K562 (cell line): ENCODE measurements around the gene SLC2A8. TPM values are rescaled to one million over a fixed set of nuclear protein-coding genes. Genes with fewer than 3 reads are reported as not detected.
A peak's percentile ranks its signal among the peaks of the same experiment; 100 is the strongest.

Experiments
- ATAC-seq: fragments of 200-7000 bp; cut with Tn5 transposase; 3 replicates; pipeline ENCODE4 v1.9.1; 2020; ENCODE audit warnings: moderate library complexity
- BruUV-seq: library from RNA; stranded (reverse); fragments of 400-500 nt; replicated peaks from 2 replicates; lab custom pipeline; 2021; lab: Mats Ljungman, UMichigan
- CTCF ChIA-PET: fragments of 300-600 bp; formaldehyde crosslinking; extraction: SDS; loops from one replicate; lab custom pipeline; 2021; ENCODE audit warnings: low intra/inter-chr PET ratio; lab: Yijun Ruan, JAX
- POLR2A ChIA-PET: fragments of 300-600, 350-650 bp; sonication (Branson Sonifier 250); formaldehyde crosslinking; extraction: SDS; loops from one replicate; lab custom pipeline; 2021; ENCODE audit warnings: antibody characterized with exemption, inconsistent platforms; lab: Yijun Ruan, JAX
- DNase-seq, 4 experiments: peaks; one replicate each; pipeline versions ENCODE4 v3.0.0 to v3.0.0-alpha.2; 2011 to 2018; ENCODE audit warnings: low spot score in 3 of 4, mixed read lengths in 3 of 4; ENCODE audit errors: extremely low read depth in 1 of 4
- FAIRE-seq: peaks from 2 replicates; lab custom pipeline; 2011; peaks lifted over from hg19 to GRCh38; lab: Jason Lieb, UNC
- H2AFZ ChIP-seq: 2 replicates; pipeline ENCODE4 v1.6.0; 2011; ENCODE audit warnings: low read depth, low read length, control low read depth, inconsistent platforms
- H3K27ac ChIP-seq: fragments of 200-600 bp; 3 replicates; pipeline ENCODE4 v1.8.0; 2011; ENCODE audit warnings: low read depth, mild to moderate bottlenecking, control low read depth, inconsistent platforms, low read length, moderate library complexity, mixed read lengths; ENCODE audit errors: extremely low read depth
- H3K27me3 ChIP-seq, 2 experiments: fragments of 300-600 bp in 1 of 2; 2 replicates in 1 of 2; 3 replicates in 1 of 2; pipeline versions ENCODE4 v1.6.0 to v1.8.0; 2011; ENCODE audit warnings: inconsistent platforms in 2 of 2, low read length in 2 of 2, mild to moderate bottlenecking in 1 of 2, mixed read lengths in 1 of 2, moderate library complexity in 1 of 2; ENCODE audit not compliant: control insufficient read depth in 2 of 2, insufficient read depth in 2 of 2
- H3K36me3 ChIP-seq: fragments of 300-600 bp; 3 replicates; pipeline ENCODE4 v1.8.0; 2011; ENCODE audit warnings: mild to moderate bottlenecking, low read length, inconsistent platforms; ENCODE audit not compliant: control insufficient read depth, insufficient read depth
- H3K4me1 ChIP-seq, 2 experiments: fragments of 200-600 bp in 1 of 2; replicated peaks in 1 of 2; 2 replicates in 1 of 2; 3 replicates in 1 of 2; pipeline versions ENCODE4 v1.5.1 to v1.8.0; 2011; ENCODE audit warnings: inconsistent platforms in 2 of 2, low read length in 2 of 2, mild to moderate bottlenecking in 1 of 2, mixed read lengths in 1 of 2, moderate library complexity in 1 of 2; ENCODE audit not compliant: control insufficient read depth in 2 of 2, insufficient read depth in 2 of 2
- H3K4me2 ChIP-seq: 2 replicates; pipeline ENCODE4 v1.6.1; 2011; ENCODE audit warnings: low read length, control low read depth, inconsistent platforms, mixed read lengths; ENCODE audit not compliant: insufficient read depth
- H3K4me3 ChIP-seq: fragments of 200-600 bp; sonication (generic), shearing (Covaris generic); 2 replicates; pipeline ENCODE4 v1.5.1; 2016; ENCODE audit warnings: control low read depth, inconsistent platforms
- H3K79me2 ChIP-seq: fragments of 200-600 bp; 3 replicates; pipeline ENCODE4 v1.8.0; 2011; ENCODE audit warnings: low read length, inconsistent platforms; ENCODE audit not compliant: control insufficient read depth, insufficient read depth
- H3K9ac ChIP-seq, 2 experiments: 2 replicates each; pipeline versions ENCODE4 v1.6.0 to v1.6.1; 2011; ENCODE audit warnings: low read depth in 2 of 2, low read length in 2 of 2, control low read depth in 1 of 2, inconsistent platforms in 1 of 2, mild to moderate bottlenecking in 1 of 2, mixed read lengths in 1 of 2; ENCODE audit not compliant: insufficient read depth in 1 of 2
- H3K9me1 ChIP-seq: one replicate; pipeline ENCODE4 v1.6.0; 2011; ENCODE audit warnings: inconsistent platforms, mild to moderate bottlenecking, low read length, moderate library complexity; ENCODE audit not compliant: control insufficient read depth, insufficient read depth
- H3K9me3 ChIP-seq: replicated peaks from 2 replicates; pipeline ENCODE4 v1.5.1; 2011; ENCODE audit warnings: low read depth, low read length, inconsistent platforms; ENCODE audit not compliant: control insufficient read depth, insufficient read depth
- H4K20me1 ChIP-seq: replicated peaks from 2 replicates; pipeline ENCODE4 v1.6.1; 2011; ENCODE audit warnings: low read length, inconsistent platforms, mixed read lengths; ENCODE audit not compliant: control insufficient read depth, insufficient read depth
- ARID2 ChIP-seq: fragments of 450-650 bp; IDR thresholded peaks from 2 replicates; pipeline ENCODE4 v1.6.1; 2017; ENCODE audit warnings: antibody characterized with exemption, mild to moderate bottlenecking
- E2F6 ChIP-seq, 2 experiments: IDR thresholded peaks; 2 replicates each; pipeline ENCODE4 v1.6.1; 2011; ENCODE audit warnings: borderline replicate concordance in 1 of 2, control low read depth in 1 of 2, low read depth in 1 of 2, low read length in 1 of 2, mild to moderate bottlenecking in 1 of 2, mixed read lengths in 1 of 2, moderate library complexity in 1 of 2; ENCODE audit not compliant: insufficient read depth in 1 of 2, insufficient read length in 1 of 2, poor library complexity in 1 of 2, severe bottlenecking in 1 of 2; ENCODE audit errors: extremely low read depth in 1 of 2
- EZH2 ChIP-seq: IDR thresholded peaks from 2 replicates; pipeline ENCODE4 v1.6.1; 2012; ENCODE audit warnings: low read depth, mild to moderate bottlenecking, inconsistent platforms, low read length, borderline replicate concordance
- FOSL1 ChIP-seq: fragments of 200-800 bp; sonication (Bioruptor generic); conservative IDR thresholded peaks from 2 replicates; pipeline ENCODE4 v1.6.1; 2016; ENCODE audit warnings: missing genetic modification characterization, missing compliant biosample characterization
- HDAC1 ChIP-seq, 2 experiments: fragments of 450-650 bp; IDR thresholded peaks; 2 replicates each; pipeline ENCODE4 v1.6.1; 2016 to 2017; ENCODE audit warnings: inconsistent platforms in 1 of 2, mild to moderate bottlenecking in 1 of 2, moderate library complexity in 1 of 2
- MXI1 ChIP-seq: IDR thresholded peaks from 2 replicates; pipeline ENCODE4 v1.6.1; 2011; ENCODE audit warnings: low read depth, mild to moderate bottlenecking, improper control_type of control experiment, low read length
- PHF21A ChIP-seq: fragments of 450-650 bp; IDR thresholded peaks from 2 replicates; pipeline ENCODE4 v1.6.1; 2017; ENCODE audit warnings: low read depth, borderline replicate concordance
- RNF219 ChIP-seq: fragments of 250-450 bp; sonication (Bioruptor Pico); IDR thresholded peaks from 2 replicates; pipeline ENCODE4 v1.5.0; 2022; ENCODE audit warnings: mild to moderate bottlenecking
- STAT5A ChIP-seq: IDR thresholded peaks from 2 replicates; pipeline ENCODE4 v1.6.1; 2012; ENCODE audit warnings: low read length, inconsistent platforms, borderline replicate concordance
- THRAP3 ChIP-seq: fragments of 450-650 bp; IDR thresholded peaks from 2 replicates; pipeline ENCODE4 v1.6.1; 2016; ENCODE audit warnings: mild to moderate bottlenecking, inconsistent platforms, borderline replicate concordance
- ZNF518B ChIP-seq: fragments of 250-450 bp; sonication (Bioruptor Pico); IDR thresholded peaks from 2 replicates; pipeline ENCODE4 v1.5.0; 2021; ENCODE audit warnings: mild to moderate bottlenecking, moderate library complexity
- WGBS: fragments of 100-300 bp; shearing (Covaris generic); methylation state at CpG from one replicate; pipeline ENCODE4 v1.1.6; 2016; ENCODE audit warnings: low coverage, mixed read lengths; ENCODE audit not compliant: insufficient coverage; ENCODE audit errors: missing lambda C conversion rate; 5-methylcytosine and 5-hydroxymethylcytosine counted together
- in situ Hi-C: fragments of 300-500 bp; cut with MboI; formaldehyde crosslinking; loops from 4 replicates; pipeline ENCODE4 v1.15.0; 2018; ENCODE audit warnings: inconsistent platforms, mixed read lengths
- intact Hi-C: fragments of 100-400 bp; cut with micrococcal nuclease; formaldehyde crosslinking; loops from 2 replicates; pipeline ENCODE4 v1.14.2; 2022
- polyA plus RNA-seq, 8 experiments: library from polyadenylated mRNA; depleted of rRNA in 4 of 8; stranded (reverse) in 5 of 8; unstranded in 3 of 8; fragments of >200 nt; fragmentation: Nextera tagmentation in 2 of 8; fragmentation: Illumina TruSeq in 1 of 8; extraction: Ambion mirVana in 2 of 8; extraction: Trizol in 1 of 8; gene quantifications; 2 replicates each; pipeline versions ENCODE4 v1.2.1 to v1.2.3, GENCODE V29; 2011 to 2014; ENCODE audit warnings: inconsistent platforms in 1 of 8, missing spikeins in 1 of 8
- total RNA-seq, 7 experiments: library from RNA; depleted of rRNA in 6 of 7; stranded (reverse); fragments of >200 nt in 6 of 7; fragmentation: Illumina TruSeq in 2 of 7; extraction: Trizol in 2 of 7; gene quantifications; 2 replicates each; pipeline versions ENCODE4 v1.2.1 to v1.2.3, GENCODE V29; 2011 to 2021; ENCODE audit warnings: low replicate concordance in 1 of 7

Gene SLC2A8
- total and polyA plus RNA-seq, 9 of the 15 experiments (the other 6 are each of a cell fraction or from before 2014, with no cell fraction given), result 0.13 to 12.9 (median 5.2) TPM

GRCh38 chr9:127395497-127396252 is 1.3 kb upstream of the SLC2A8 start (continued):
- TF ChIP-seq ZNF518B, result no peak
- TF ChIP-seq FOSL1 (tag), result peak; percentile 32; the same call in 1 of the 2 replicates
- TF ChIP-seq, all 486 proteins: peak for 3

- Histone ChIP-seq H2AFZ (peak overlapping the region; percentile 96), H3K27ac (no peak overlapping the region), H3K27me3 (no peaks in the 10 kb centered on the region; a peak in 1 of 5 replicates), H3K9me3 (no peaks in the 10 kb centered on the region), H3K9ac (peak overlapping the region in 1 of 2 experiments; percentile 76; a peak in 2 of 4 replicates), H3K36me3 (no peaks in the 10 kb centered on the region), H3K4me1 (peaks cover 17 to 25% of the 10 kb centered on the region in 2 experiments; a peak in 3 of 5 replicates), H4K20me1 (peaks cover 4% of the 10 kb centered on the region; the same call in 1 of the 2 replicates), H3K4me3 (peak overlapping the region; percentile 40), H3K79me2 (no peaks in the 10 kb centered on the region), H3K9me1 (no peaks in the 10 kb centered on the region), H3K4me2 (peak overlapping the region; percentile 86)
- intact Hi-C loops (loop anchor here (5.0 kb wide), 1 partner anchor 179 kb away; no protein-coding TSS in a partner anchor), in situ Hi-C loops (no loop called here)
- WGBS, result 1% methylated on average over 27 of the region's 27 CpGs
- POLR2A ChIA-PET, result interaction anchor here (0.7 to 1.7 kb wide), 8 partner anchors 11 to 517 kb away, joined by 3 to 7 read pairs (median 4); partner anchors contain the start of genes LRSAM1, RPL12 and ZNF79
- no peak for FAIRE-seq
- no peak for DNase-seq
- ATAC-seq, result peak; percentile 10; the same call in 2 of the 3 replicates
- BruUV-seq, result no TSS peak
- CTCF ChIA-PET, result no interaction called here
- TF ChIP-seq ARID2 (no peak), PHF21A (no peak), MXI1 (peak; percentile 56; the same call in 1 of the 2 replicates), RNF219 (CRISPR knock-in tag) (no peak), THRAP3 (no peak), HDAC1 (IDR thresholded peaks at IDR 0.05) (peak in 1 of 2 experiments; percentile 92; a peak in 2 of 4 replicates), EZH2 (no peak), STAT5A (no peak), E2F6 (IDR thresholded peaks at IDR 0.05; ENCODE audit: borderline replicate concordance in 1 of 2, extremely low read depth in 1 of 2, insufficient read depth in 1 of 2, insufficient read length in 1 of 2, low read depth in 1 of 2, low read length in 1 of 2, poor library complexity in 1 of 2, severe bottlenecking in 1 of 2) (peak; percentile 97 to 98)
Observed at GRCh38 chr9:127396253-127396807, 639 bp upstream of the SLC2A8 start.
